Fibroblast of skin of right biceps (primary cell): Measurements from ENCODE around the gene RABGGTA.
"Not testable (repeated sequence)": the region's sequence is repeated elsewhere in the genome, so short reads cannot be mapped to it uniquely, and the experiment has no call there.

Source experiments
- DNase-seq: peaks from one replicate; pipeline ENCODE4 v3.0.0-alpha.2; 2013

RABGGTA gene

GRCh38 chr14:24259282-24260025 is 11.9 kb downstream of the RABGGTA start:
- DNase-seq, result peak; percentile 77

DNA sequence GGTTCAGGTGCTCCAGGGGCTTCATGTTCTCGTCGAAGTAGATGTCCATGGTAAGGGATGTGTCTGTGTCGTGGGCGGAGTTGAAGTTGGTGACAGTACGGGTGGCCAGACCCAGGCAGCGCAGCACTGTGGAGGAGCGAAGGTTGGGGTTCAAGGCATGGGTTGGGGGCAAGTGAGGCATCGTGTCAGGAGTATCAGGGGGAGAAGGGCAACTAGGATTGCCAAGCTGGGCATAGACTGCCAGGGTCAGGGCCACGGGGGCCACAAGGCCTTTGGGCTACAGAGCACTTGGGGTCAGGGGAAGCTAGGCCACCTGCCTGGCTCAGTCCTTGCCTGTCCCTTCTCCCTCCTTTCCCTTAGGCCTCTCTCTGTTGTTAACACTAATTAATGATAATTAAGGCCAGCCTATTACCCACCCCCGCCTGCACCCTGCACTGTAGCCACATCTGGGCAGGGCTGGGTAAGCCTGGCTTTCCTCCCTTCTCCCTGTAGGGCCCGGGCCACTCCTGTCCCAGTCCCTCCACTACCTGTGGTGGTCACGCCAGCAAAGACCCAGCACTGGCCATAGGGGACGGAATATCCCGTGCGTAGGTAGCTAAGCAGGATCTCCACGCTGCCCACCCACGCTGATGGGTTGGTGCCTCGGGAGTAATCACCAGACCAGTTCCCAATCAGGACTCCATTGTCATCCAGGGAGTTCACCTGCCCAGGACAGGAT is 12.7 kb downstream of the RABGGTA start:
- DNase-seq, result no peak

DNA sequence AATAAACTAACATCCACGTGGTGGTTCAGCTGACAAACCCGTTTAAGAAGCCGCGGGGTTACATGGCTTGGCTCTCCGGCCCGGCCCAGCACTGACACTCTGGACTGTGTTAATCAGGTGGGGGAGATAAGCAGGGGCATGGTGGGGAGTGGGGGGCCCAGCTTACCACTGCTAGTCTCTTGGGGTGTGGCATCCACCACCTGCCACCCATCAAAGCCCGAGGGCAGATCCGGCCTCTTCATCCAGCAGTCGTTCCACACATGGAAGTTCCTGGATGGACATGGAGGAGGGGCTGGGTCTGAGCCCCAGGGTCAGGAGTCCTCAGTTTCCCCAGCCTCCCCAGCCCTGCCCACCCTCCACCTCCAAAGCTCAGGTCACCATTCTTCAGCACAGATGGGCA is 13.3 kb downstream of the RABGGTA start:
- DNase-seq, result no peak

- no peak for DNase-seq
Measured at GRCh38 chr14:24256960-24257359, 14.4 kb downstream of the RABGGTA start.

- DNase-seq, result no peak
Measured at GRCh38 chr14:24255931-24256711, 15.3 kb downstream of the RABGGTA start.

DNA sequence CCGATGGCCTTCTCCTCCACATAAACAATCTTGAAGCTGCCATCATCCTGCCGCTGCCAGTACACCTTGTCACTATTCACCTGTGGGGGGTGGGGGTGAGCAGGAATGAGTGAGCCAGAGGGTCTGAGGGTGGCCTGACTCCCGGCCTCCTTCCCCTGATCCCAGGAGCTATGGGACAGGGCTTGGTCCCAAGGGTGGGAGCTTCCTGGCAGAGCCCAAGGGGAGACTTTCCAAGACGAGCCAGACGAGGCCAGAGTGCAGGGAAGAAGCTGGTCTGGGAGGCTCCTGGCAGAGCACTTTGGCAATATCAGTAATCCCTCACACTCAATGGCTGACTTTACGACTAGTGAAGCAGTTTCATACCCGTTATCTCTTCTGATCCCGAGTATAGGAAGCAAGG is 16.0 kb downstream of the RABGGTA start:
- DNase-seq, result no peak

GRCh38 chr14:24254630-24255392 is 16.6 kb downstream of the RABGGTA start:
- DNase-seq, result no peak

GRCh38 chr14:24253936-24254335 is 17.5 kb downstream of the RABGGTA start:
- no peak for DNase-seq

GRCh38 chr14:24252289-24253124 is 18.9 kb downstream of the RABGGTA start:
- no peak for DNase-seq

- DNase-seq, result peak; percentile 24
Measured at GRCh38 chr14:24251880-24252288, 19.5 kb downstream of the RABGGTA start.

DNA sequence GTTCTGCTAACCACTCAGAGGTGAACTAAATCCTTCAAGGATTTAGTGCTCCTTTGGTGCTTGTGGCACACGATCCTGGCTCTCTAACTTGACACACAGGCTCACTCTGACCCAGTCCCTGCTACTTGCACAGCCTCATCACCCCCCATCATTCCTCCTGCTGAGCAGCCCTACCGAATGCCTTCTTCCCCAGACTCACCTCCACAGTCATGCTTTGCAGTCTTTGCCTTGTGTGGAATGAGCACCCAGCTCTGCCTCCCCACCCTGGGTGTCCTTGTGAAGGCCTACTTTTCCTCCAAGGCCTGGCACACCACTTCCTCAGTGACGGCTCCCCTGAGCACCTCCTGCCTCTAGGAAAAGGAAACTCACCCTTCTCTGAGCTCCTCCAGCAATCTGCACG is 21.0 kb downstream of the RABGGTA start:
- no peak for DNase-seq

DNA sequence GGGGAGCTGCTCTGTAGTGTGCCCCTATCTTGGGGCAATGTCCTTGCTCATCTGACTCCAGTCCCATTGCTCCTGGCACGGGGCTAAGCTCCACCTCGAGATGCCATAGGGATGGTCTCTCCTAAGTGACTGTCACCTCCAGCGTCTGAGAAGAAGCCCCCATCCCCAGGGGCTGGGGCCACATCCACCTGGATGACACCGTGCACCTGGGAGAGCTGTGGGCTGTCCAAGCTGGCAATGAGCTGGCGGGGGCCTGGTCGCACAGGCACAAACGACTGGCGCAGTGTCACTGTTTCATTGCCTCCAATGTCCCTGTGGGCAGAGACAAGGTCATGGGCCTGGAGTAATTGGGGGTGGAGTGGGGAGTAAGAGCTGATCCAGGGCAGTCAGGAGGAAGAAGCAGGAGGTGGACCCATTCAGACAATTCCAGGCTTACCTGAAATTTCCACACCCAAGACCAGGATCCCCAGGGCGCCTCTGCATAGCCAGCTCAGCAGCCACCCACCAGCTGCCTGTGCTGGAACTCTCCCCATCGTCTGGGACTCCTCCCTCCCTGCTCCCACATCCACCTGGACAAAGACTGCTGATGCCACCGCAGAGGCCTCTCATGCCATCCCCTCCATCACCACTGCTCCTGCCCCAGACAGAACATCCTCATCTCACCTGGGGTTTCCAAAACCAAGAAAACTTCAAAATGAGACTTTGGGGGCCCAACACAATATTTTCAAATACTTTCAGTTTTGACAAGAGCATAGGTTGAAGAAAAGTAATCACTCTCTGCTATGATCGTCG is 22.0 kb downstream of the RABGGTA start:
- no peak for DNase-seq

GRCh38 chr14:24247422-24247821 is 24.0 kb downstream of the RABGGTA start:
- DNase-seq, result no peak

DNA sequence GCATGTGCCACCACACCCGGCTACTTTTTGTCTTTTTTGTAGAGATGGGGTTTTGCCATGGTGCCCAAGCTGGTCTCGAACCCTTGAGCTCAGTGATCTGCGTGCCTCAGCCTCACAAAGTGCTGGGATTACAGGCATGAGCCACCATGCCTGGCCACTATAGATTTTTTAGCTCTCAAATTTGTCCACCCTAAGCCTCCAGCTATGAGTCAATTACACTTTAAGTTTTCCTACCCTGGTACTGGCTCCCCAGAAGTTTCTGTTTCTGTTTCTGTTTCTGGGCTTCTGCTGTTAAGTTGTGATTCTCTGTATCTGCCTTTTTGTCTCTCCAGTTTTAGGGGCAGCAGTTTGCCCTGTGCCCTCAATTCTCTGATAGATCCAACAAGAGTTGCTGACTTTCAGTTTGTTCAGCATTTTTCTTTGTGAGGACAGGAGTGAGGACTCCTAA is 24.6 kb downstream of the RABGGTA start:
- no peak for DNase-seq

GRCh38 chr14:24245350-24245749 is 26.0 kb downstream of the RABGGTA start:
- DNase-seq, result not testable (repeated sequence)

DNA sequence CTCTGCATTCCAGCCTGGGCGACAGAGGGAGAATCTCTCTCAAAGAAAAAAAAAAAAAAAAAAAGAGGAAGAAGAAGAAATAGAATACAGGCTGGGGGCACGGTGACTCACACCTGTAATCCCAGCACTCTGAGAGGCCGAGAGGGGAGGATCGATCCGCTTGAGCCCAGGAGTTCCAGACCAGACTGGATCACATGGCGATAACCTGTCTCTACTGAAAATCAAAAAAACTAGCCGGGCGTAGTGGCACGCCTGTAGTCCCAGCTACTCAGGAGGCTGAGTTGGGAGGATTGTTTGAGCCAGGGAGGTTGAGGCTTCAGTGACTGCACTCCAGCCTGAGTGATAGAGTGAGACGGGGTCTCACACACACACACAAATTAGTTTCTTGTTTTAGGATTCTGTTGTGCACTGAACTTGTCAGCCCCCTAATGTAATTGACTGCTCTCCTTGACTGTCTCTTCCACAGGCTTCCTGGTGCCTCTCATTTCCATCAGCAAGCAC is 28.0 kb downstream of the RABGGTA start:
- peak; percentile 50 for DNase-seq

GRCh38 chr14:24241829-24242443 is 29.5 kb downstream of the RABGGTA start:
- DNase-seq, result peak; percentile 92

DNA sequence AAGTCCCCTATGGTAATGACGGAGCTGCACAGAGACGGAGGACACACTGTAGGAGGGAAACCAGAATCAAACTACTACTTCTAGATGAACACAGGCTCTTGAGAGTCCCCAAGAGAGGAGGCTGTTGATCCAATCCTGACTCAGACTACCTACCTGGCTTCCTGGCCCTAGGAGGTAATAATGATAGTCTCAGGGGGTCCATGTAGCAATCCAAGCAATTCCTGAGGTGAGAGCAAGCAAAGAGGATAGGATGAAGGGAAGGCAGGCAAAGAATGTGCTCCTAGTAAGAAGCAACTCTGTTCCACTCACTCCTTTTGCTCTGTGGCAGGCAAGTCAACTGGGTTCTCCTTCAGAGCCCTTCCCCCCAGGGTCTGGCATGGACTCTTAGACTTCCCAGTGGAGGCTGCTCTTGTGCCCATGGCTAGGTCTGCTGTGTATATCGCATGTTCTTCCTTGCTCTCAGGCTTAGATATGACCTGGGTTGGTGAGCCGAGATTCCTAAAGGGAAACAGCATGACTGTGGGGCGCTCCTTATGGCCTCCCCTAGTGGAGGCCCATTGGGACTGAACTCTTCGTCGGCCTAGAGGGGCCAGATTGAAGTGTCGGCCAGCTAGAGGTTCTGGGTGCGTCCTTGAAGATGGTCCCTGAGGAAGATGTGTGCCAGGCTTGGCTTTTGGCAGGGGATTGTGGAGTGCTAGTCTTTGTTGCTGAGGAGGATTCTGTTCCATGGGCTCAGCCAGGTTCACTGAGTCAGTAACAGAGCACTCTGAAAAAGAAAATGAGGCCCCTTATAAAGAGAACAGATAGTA is 31.1 kb downstream of the RABGGTA start:
- DNase-seq, result no peak

DNA sequence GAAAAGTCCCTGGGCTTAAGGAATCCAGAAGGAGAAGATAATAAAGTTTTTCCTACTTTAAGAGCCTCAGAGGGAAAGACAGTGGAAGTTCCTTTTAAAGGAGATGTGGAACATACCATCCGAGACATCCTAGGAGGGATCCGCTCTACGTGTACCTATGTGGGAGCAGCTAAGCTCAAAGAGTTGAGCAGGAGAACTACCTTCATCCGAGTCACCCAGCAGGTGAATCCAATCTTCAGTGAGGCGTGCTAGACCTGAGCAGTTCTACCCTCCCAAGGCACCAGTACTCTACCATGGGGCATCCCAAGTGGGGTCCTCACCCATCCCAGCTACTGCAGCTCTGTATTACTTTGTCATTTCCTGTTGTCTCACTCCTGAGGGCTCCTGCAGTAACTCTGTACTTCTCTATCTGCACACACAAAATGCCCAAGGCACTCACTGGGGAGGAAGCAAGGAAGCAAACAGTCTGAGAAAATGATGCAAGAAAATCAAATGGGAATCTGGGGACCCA is 32.8 kb downstream of the RABGGTA start:
- DNase-seq, result no peak
